ENCODE results near the gene PRDX3. TPM values are rescaled to one million over a fixed set of nuclear protein-coding genes. Genes with fewer than 3 reads are reported as not detected.

Gene PRDX3
- total RNA-seq, 4 donors from 2014 or later = 140 to 289 (median 164) TPM

GRCh38 chr10:119217401-119217800 is 38.8 kb upstream of the PRDX3 start:
- Histone ChIP-seq H3K4me3 (no peak overlapping the region), H3K36me3 (no peaks in the 10 kb centered on the region), H3K27ac (peak overlapping the region in 2 of 4 donors; percentile 35 to 67), H3K9me3 (no peaks in the 10 kb centered on the region), H3K4me1 (peaks cover 9 to 100% (median 36%) of the 10 kb centered on the region in 3 donors), H3K27me3 (no peaks in the 10 kb centered on the region)
- no peak for ATAC-seq
- 85 to 95% methylated on average over 6 of the region's 9 CpGs for WGBS, 2 donors (ENCODE audit: low coverage in 1 of 2)
- no peak for TF ChIP-seq EP300 (IDR thresholded peaks at IDR 0.05)
- TF ChIP-seq POLR2AphosphoS5 (IDR thresholded peaks at IDR 0.05) = no peak
- TF ChIP-seq, protein P1, sequence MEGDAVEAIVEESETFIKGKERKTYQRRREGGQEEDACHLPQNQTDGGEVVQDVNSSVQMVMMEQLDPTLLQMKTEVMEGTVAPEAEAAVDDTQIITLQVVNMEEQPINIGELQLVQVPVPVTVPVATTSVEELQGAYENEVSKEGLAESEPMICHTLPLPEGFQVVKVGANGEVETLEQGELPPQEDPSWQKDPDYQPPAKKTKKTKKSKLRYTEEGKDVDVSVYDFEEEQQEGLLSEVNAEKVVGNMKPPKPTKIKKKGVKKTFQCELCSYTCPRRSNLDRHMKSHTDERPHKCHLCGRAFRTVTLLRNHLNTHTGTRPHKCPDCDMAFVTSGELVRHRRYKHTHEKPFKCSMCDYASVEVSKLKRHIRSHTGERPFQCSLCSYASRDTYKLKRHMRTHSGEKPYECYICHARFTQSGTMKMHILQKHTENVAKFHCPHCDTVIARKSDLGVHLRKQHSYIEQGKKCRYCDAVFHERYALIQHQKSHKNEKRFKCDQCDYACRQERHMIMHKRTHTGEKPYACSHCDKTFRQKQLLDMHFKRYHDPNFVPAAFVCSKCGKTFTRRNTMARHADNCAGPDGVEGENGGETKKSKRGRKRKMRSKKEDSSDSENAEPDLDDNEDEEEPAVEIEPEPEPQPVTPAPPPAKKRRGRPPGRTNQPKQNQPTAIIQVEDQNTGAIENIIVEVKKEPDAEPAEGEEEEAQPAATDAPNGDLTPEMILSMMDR (IDR thresholded peaks at IDR 0.05) = no peak
- no peak for TF ChIP-seq POLR2A (IDR thresholded peaks at IDR 0.05)

- H3K4me1 ChIP-seq = peaks cover 15 to 100% (median 38%) of the 10 kb centered on the region in 3 donors
Measured at GRCh38 chr10:119216127-119216526, 37.5 kb upstream of the PRDX3 start.

GRCh38 chr10:119215371-119215770 is 36.8 kb upstream of the PRDX3 start:
- Histone ChIP-seq H3K27me3 (no peaks in the 10 kb centered on the region), H3K4me3 (no peak overlapping the region), H3K9me3 (no peaks in the 10 kb centered on the region), H3K27ac (no peak overlapping the region), H3K36me3 (no peaks in the 10 kb centered on the region), H3K4me1 (peaks cover 15 to 100% (median 35%) of the 10 kb centered on the region in 3 donors)
- TF ChIP-seq EP300 (IDR thresholded peaks at IDR 0.05) = no peak
- no peak for TF ChIP-seq POLR2AphosphoS5 (IDR thresholded peaks at IDR 0.05)
- TF ChIP-seq, protein P1 (IDR thresholded peaks at IDR 0.05) = no peak
- TF ChIP-seq POLR2A (IDR thresholded peaks at IDR 0.05) = no peak
- WGBS, 2 donors (ENCODE audit: low coverage in 1 of 2) = 93 to 100% methylated on average over 2 of the region's 2 CpGs
- ATAC-seq = no peak

More at GRCh38 chr10:119216127-119216526, 37.5 kb upstream of the PRDX3 start:
- no peak overlapping the region for H3K4me3 ChIP-seq
- no peak for ATAC-seq
- no peaks in the 10 kb centered on the region for H3K9me3 ChIP-seq
- peak overlapping the region in 1 of 4 donors; percentile 27 for H3K27ac ChIP-seq
- no peaks in the 10 kb centered on the region for H3K36me3 ChIP-seq
- no peaks in the 10 kb centered on the region for H3K27me3 ChIP-seq
- 60 to 80% methylated on average over 4 of the region's 5 CpGs for WGBS, 2 donors (ENCODE audit: low coverage in 1 of 2)
- TF ChIP-seq, protein P1 (IDR thresholded peaks at IDR 0.05) = no peak
- TF ChIP-seq POLR2AphosphoS5 (IDR thresholded peaks at IDR 0.05) = no peak
- no peak for TF ChIP-seq POLR2A (IDR thresholded peaks at IDR 0.05)
- no peak for TF ChIP-seq EP300 (IDR thresholded peaks at IDR 0.05)

DNA sequence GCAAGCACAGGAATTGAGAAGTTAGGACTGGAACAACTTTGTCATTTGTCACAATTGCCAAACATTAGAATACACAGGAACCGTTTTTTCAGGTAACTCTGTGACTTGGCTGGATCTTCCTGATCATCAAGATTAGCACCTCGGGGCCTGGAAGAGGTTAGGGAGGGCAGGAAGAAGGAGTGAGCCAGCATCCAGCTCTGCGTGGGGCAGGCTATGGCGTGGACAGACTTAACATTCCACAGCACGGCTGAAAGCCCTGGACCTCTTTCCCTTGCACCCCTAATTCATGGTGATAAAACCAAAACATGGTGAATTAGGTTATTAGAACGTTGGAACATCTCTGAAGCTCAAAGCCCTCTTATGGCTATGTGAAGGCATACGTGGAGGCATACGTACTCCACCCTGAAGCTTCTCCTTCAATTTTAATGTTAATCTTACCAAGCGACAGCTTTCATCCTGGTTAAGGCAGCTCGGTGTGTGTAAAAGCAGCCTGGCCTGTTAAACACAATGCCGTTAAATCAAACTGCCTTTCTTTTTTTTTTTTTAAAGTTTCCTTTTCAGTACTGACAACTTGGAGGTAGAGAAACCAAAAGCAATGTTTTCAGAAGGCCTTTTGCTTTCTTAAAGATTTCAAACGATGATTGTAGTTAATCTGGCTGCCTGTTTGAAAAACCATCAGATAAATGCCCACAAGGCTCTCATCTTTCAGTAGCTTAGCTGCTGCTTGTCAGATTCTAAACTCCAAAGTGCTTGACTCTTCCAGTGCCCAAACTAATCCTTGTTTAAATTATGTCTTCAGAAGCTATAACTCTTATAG is 33.2 kb upstream of the PRDX3 start:
- peaks cover 15 to 87% (median 23%) of the 10 kb centered on the region in 3 donors for H3K4me1 ChIP-seq
- TF ChIP-seq, protein P1 (IDR thresholded peaks at IDR 0.05) = no peak
- TF ChIP-seq POLR2AphosphoS5 (IDR thresholded peaks at IDR 0.05) = no peak
- no peak for TF ChIP-seq EP300 (IDR thresholded peaks at IDR 0.05)
- TF ChIP-seq POLR2A (IDR thresholded peaks at IDR 0.05) = no peak
- 5 to 11% methylated on average over 10 to 12 of the region's 12 CpGs for WGBS, 2 donors (ENCODE audit: low coverage in 1 of 2)
- no peaks in the 10 kb centered on the region for H3K27me3 ChIP-seq
- ATAC-seq = no peak
- H3K4me3 ChIP-seq = peak overlapping the region; percentile 4 to 26
- peak overlapping the region; percentile 92 to 100 (median 98) for H3K27ac ChIP-seq
- no peaks in the 10 kb centered on the region for H3K36me3 ChIP-seq
- no peaks in the 10 kb centered on the region for H3K9me3 ChIP-seq

DNA sequence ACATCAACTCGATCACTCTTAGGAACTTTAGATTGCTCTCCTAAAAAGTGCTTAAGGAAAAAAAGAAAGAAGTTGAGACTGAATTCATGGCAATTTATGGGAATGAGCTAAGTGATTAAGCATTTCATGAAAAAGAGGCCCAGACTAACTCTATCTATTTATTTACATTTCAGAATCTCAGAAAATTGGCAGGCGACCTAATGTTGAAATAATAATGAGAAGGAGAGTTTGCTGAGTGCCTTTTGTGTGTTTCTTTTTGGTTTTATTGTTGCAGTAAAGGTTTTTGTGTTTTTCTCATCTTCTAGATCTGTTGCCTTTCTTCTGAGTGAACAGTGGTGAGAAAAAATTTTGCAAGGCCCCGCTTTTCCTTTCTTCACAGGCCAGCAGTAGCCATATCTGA is 32.6 kb upstream of the PRDX3 start:
- peak; percentile 57 for TF ChIP-seq POLR2AphosphoS5 (IDR thresholded peaks at IDR 0.05)
- no peak for TF ChIP-seq POLR2A (IDR thresholded peaks at IDR 0.05)
- Histone ChIP-seq H3K9me3 (no peaks in the 10 kb centered on the region), H3K27ac (peak overlapping the region; percentile 92 to 100 (median 98)), H3K4me3 (peak overlapping the region in 1 of 2 donors; percentile 26), H3K27me3 (no peaks in the 10 kb centered on the region), H3K36me3 (no peaks in the 10 kb centered on the region), H3K4me1 (peaks cover 15 to 86% (median 25%) of the 10 kb centered on the region in 3 donors)
- ATAC-seq = no peak
- WGBS, 2 donors (ENCODE audit: low coverage in 1 of 2) = 6 to 39% methylated on average over 2 to 3 of the region's 3 CpGs
